ENCODE data around the gene SOBP. TPM values are rescaled to one million over a fixed set of nuclear protein-coding genes. Genes with fewer than 3 reads are reported as not detected.

SOBP gene
- 4.1 TPM for polyA plus RNA-seq (2013, experiment 1 of 2)
- polyA plus RNA-seq (2013, experiment 2 of 2): 6.0 TPM

DNA sequence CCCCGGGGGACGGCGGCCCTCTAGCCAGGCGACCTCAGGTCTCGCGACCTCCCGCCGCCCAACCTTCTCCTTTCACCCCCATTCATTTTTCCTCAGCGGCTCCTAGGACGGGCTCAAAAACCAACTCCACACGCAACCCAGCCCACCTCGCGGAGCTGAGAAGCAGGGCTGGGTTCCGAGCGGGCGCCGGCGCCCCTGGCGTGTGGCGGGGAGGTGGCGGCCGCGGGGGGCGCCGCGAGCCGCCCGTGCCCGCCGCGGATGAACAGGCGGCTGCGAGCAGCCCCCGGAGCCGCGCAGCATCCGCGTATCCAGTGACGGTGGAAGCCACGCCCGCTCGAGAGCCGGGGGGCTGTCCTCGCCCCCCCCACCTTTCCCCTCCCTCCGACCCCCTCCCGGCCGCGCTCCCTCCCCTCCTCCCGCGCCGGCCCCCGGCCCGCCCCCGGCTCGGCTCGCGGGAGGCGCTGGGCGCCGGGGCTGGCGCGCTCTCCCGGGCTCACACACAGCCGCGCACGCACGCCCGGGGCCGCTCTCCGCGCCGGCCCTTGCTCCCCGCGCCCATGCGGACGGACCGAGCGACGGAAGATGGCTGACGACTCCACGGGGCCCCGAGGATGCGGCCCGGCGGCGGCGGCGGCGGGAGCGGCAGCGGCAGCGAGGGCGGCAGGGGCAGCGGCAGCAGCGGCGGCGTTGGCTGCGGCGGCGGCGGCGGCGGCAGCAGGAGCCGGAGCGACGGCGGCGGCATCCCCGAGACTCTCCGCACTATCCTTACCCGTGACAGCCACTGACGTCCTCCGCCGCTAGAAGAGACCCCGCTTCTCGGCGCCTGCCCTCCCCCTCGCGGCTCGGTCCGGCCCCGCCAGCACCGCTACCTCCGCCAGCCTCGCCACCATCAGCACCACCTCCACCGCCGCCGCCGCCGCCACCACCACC, at the start of gene SOBP:
Gene SOBP, plus strand, starts transcription at position 482 of the 930 bp plus-strand sequence. CDS start 500 bp downstream, outside the sequence.
- no peak within 1 kb of the TSS for H3K27ac ChIP-seq (ENCODE audit: low read depth, low read length)
- peak within 1 kb of the TSS; percentile 83 for H3K4me3 ChIP-seq (ENCODE audit: low read length)
- H3K4me1 ChIP-seq (ENCODE audit: insufficient read depth, low read length): peaks cover 37% of the 10 kb centered on the region
- peak within 1 kb of the TSS; percentile 49 for H3K9ac ChIP-seq (ENCODE audit: low read depth, low read length)
- no peaks in the 10 kb centered on the region for H3K36me3 ChIP-seq (ENCODE audit: insufficient read depth, low read length)
- no peaks in the 10 kb centered on the region for H3K9me3 ChIP-seq (ENCODE audit: insufficient read depth, low read depth, low read length)
- peaks cover 67% of the 10 kb centered on the region for H3K27me3 ChIP-seq (ENCODE audit: insufficient read depth, low read length)
- under 1% methylated on average over 123 of the region's 130 CpGs for WGBS

- Histone ChIP-seq H3K27me3 (ENCODE audit: insufficient read depth, low read length) (no peaks in the 10 kb centered on the region), H3K9me3 (ENCODE audit: insufficient read depth, low read depth, low read length) (no peaks in the 10 kb centered on the region), H3K4me1 (ENCODE audit: insufficient read depth, low read length) (no peaks in the 10 kb centered on the region), H3K4me3 (ENCODE audit: low read length) (no peak overlapping the region), H3K36me3 (ENCODE audit: insufficient read depth, low read length) (no peaks in the 10 kb centered on the region; the same call in 1 of the 2 replicates), H3K9ac (ENCODE audit: low read depth, low read length) (no peak overlapping the region), H3K27ac (ENCODE audit: low read depth, low read length) (no peak overlapping the region)
Observed at GRCh38 chr6:107440936-107441335, 49.0 kb upstream of the SOBP start.

DNA sequence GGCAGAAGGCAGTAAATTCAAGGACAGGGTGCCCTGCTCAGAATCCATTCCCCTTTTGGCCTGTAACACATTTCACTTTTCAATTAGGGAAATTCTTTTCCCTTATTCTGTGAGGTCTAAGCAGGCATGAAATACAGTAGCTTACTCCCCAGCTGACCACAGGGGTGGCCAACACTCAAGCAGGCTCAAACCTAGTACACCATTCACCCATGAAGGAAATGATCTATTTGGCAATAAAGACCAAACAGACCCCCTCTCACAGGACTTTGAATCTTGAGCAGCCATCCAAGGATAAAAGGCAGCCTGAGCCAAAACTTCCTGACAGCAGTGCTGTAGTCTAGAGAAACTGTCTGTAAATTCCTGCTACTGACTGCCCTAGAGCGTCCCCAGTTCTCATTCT, 48.2 kb upstream of the SOBP start:
- H3K27ac ChIP-seq (ENCODE audit: low read depth, low read length): no peak overlapping the region

DNA sequence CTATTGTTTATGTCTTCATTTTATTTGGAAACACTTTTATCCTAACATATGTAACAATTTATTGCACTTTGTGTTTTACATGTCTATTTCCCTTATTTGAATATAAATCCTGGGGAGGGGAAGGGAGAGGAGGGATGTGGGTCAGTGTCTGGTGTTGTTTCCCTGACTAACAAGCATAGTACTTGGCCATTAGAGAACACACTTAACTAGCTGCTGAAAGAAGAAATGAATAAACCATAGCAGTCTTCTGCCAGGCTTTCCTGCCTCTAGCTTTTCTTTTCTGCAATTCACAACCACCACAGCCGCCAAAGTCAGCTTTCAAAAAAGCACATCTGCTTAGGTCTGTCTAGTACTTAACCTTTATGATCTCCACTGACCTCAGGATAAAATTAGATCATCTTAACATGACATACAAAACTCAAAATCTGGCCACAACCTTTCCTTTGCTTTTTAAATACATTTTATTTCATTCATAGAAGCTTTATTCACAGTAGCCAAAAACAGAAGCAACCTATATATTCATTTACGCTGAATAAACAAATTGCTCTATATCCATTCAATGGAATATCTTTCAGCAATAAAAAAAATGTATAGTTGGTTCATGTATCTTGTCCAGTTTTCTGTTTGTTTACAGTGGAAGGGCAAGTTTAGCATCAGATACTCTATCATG, 46.8 kb upstream of the SOBP start:
- Histone ChIP-seq H3K27me3 (ENCODE audit: insufficient read depth, low read length) (no peaks in the 10 kb centered on the region), H3K4me3 (ENCODE audit: low read length) (no peak overlapping the region), H3K9ac (ENCODE audit: low read depth, low read length) (no peak overlapping the region), H3K27ac (ENCODE audit: low read depth, low read length) (no peak overlapping the region), H3K9me3 (ENCODE audit: insufficient read depth, low read depth, low read length) (peaks cover 17% of the 10 kb centered on the region), H3K36me3 (ENCODE audit: insufficient read depth, low read length) (peaks cover 2% of the 10 kb centered on the region; the same call in 1 of the 2 replicates), H3K4me1 (ENCODE audit: insufficient read depth, low read length) (no peaks in the 10 kb centered on the region)
- 94% methylated on average over 2 of the region's 2 CpGs for WGBS

More for the DNA sequence above, 48.2 kb upstream of the SOBP start:
- no peaks in the 10 kb centered on the region for H3K4me1 ChIP-seq (ENCODE audit: insufficient read depth, low read length)
- peaks cover 5% of the 10 kb centered on the region for H3K9me3 ChIP-seq (ENCODE audit: insufficient read depth, low read depth, low read length)
- H3K27me3 ChIP-seq (ENCODE audit: insufficient read depth, low read length): no peaks in the 10 kb centered on the region
- H3K36me3 ChIP-seq (ENCODE audit: insufficient read depth, low read length): peaks cover 2% of the 10 kb centered on the region; the same call in 1 of the 2 replicates
- H3K9ac ChIP-seq (ENCODE audit: low read depth, low read length): no peak overlapping the region
- WGBS: 92% methylated on average over 1 of the region's 1 CpG
- no peak overlapping the region for H3K4me3 ChIP-seq (ENCODE audit: low read length)

DNA sequence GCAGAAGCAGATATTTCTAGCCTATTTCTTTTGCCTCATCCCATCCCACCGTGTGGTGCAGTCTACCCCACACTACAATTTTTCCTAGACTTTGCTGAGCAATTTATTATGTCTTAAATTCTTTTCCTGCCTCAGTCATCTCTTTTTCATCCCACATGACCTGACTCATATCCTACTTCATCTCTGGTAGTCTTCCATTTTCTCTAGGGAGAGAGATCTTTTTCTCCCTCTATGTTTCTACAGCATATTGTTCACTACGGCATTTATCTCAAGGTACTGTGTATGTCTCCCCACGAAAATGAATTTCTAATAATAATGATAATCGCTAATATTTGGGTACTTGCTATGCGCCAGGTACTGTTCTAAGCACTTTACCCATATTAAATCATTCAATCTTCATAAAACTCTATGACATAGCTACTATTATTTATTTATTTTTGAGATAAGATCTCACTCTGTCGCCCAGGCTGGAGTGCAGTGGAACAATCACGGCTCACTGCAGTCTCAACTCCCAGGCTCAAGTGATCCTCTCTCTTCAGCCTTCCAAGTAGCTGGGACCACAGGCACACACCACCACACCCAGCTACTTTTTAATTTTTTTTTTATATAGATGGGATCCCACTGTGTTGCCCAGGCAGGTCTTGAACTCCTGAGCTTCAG, 46.2 kb upstream of the SOBP start:
- no peak overlapping the region for H3K27ac ChIP-seq (ENCODE audit: low read depth, low read length)
- peaks cover 22% of the 10 kb centered on the region for H3K9me3 ChIP-seq (ENCODE audit: insufficient read depth, low read depth, low read length)
- H3K9ac ChIP-seq (ENCODE audit: low read depth, low read length): no peak overlapping the region
- H3K4me1 ChIP-seq (ENCODE audit: insufficient read depth, low read length): no peaks in the 10 kb centered on the region
- no peaks in the 10 kb centered on the region for H3K27me3 ChIP-seq (ENCODE audit: insufficient read depth, low read length)
- H3K4me3 ChIP-seq (ENCODE audit: low read length): no peak overlapping the region
- WGBS: 94% methylated on average over 7 of the region's 7 CpGs
- peaks cover 2% of the 10 kb centered on the region; the same call in 1 of the 2 replicates for H3K36me3 ChIP-seq (ENCODE audit: insufficient read depth, low read length)

DNA sequence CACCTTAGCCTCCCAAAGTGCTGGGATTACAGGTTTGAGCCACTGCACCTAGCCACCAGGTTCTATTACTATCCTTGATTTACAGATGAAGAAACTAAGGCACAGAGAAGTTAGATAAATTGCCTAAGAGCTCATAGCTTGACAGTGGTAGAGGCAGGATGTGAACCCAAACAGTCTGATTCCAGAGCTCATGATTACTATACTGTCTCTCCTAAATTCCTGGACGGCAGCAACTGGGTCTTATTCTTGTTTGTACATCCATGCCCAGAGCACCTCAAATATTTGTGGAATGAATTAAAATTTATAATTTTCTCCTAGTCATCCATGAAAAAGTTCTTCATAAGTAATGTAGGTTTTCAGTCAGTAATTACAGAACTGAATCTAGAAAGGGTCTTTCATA, 45.6 kb upstream of the SOBP start:
- Histone ChIP-seq H3K4me3 (ENCODE audit: low read length) (no peak overlapping the region), H3K27me3 (ENCODE audit: insufficient read depth, low read length) (no peaks in the 10 kb centered on the region), H3K4me1 (ENCODE audit: insufficient read depth, low read length) (no peaks in the 10 kb centered on the region), H3K9me3 (ENCODE audit: insufficient read depth, low read depth, low read length) (peaks cover 26% of the 10 kb centered on the region), H3K9ac (ENCODE audit: low read depth, low read length) (no peak overlapping the region), H3K27ac (ENCODE audit: low read depth, low read length) (no peak overlapping the region), H3K36me3 (ENCODE audit: insufficient read depth, low read length) (peaks cover 2% of the 10 kb centered on the region; the same call in 1 of the 2 replicates)
- WGBS: 80% methylated on average over 1 of the region's 1 CpG

DNA sequence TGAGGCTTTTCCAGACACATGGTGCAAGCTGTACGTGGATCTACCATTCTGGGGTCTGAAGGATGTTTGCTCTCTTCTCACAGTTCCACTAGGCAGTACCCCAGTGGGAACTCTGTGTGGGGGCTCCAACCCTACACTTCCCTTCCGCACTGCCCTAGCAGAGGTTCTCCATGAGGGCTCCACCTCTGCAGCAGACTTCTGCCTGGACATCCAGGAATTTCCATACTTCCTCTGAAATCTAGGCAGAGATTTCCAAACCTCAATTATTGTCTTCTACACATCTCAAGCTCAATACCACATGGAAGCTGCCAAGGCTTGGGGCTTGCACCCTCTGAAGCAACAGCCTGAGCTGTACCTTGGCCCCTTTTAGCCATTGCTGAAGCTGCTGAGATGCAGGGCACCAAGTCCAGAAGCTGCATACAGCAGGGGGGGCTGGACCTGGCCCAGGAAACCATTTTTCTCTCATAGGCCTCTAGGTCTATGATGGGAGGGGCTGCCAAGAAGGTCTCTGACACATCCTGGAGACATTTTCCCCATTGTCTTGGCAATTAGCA, 42.2 kb upstream of the SOBP start:
- Histone ChIP-seq H3K27ac (ENCODE audit: low read depth, low read length) (no peak overlapping the region), H3K9ac (ENCODE audit: low read depth, low read length) (no peak overlapping the region), H3K36me3 (ENCODE audit: insufficient read depth, low read length) (peaks cover 2% of the 10 kb centered on the region; the same call in 1 of the 2 replicates), H3K4me3 (ENCODE audit: low read length) (no peak overlapping the region), H3K4me1 (ENCODE audit: insufficient read depth, low read length) (no peaks in the 10 kb centered on the region), H3K27me3 (ENCODE audit: insufficient read depth, low read length) (no peaks in the 10 kb centered on the region), H3K9me3 (ENCODE audit: insufficient read depth, low read depth, low read length) (peaks cover 29% of the 10 kb centered on the region)
- WGBS: 93% methylated on average over 2 of the region's 2 CpGs

DNA sequence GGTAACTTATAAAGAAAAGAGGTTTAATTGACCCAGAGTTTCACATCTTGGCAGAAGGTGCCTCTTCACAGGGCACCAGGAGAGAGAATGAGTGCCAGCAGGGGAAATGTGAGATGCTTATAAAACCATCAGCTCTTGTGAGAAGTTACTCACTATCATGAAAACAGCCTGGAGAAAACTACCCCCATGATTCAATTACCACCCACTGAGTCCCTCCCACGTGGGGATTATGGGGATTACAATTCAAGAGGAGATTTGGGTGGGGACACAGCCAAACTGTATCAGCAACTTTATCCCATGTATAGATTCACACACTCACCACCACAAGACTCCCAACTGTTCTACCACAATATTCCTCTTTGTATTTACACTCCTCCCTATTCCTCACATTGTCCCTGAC, 41.1 kb upstream of the SOBP start:
- H3K4me3 ChIP-seq (ENCODE audit: low read length): no peak overlapping the region
- WGBS: 83% methylated on average over 1 of the region's 1 CpG
- no peak overlapping the region for H3K9ac ChIP-seq (ENCODE audit: low read depth, low read length)
- no peaks in the 10 kb centered on the region for H3K27me3 ChIP-seq (ENCODE audit: insufficient read depth, low read length)
- peaks cover 2% of the 10 kb centered on the region; the same call in 1 of the 2 replicates for H3K36me3 ChIP-seq (ENCODE audit: insufficient read depth, low read length)
- H3K4me1 ChIP-seq (ENCODE audit: insufficient read depth, low read length): no peaks in the 10 kb centered on the region
- peaks cover 29% of the 10 kb centered on the region for H3K9me3 ChIP-seq (ENCODE audit: insufficient read depth, low read depth, low read length)
- H3K27ac ChIP-seq (ENCODE audit: low read depth, low read length): no peak overlapping the region

GRCh38 chr6:107458672-107459282, 31.1 kb upstream of the SOBP start:
- H3K9me3 ChIP-seq (ENCODE audit: insufficient read depth, low read depth, low read length): no peaks in the 10 kb centered on the region
- H3K4me1 ChIP-seq (ENCODE audit: insufficient read depth, low read length): no peaks in the 10 kb centered on the region
- peak overlapping the region; percentile 71 for H3K9ac ChIP-seq (ENCODE audit: low read depth, low read length)
- peak overlapping the region; percentile 73 for H3K27ac ChIP-seq (ENCODE audit: low read depth, low read length)
- H3K4me3 ChIP-seq (ENCODE audit: low read length): peak overlapping the region; percentile 75
- no peaks in the 10 kb centered on the region; the same call in 1 of the 2 replicates for H3K27me3 ChIP-seq (ENCODE audit: insufficient read depth, low read length)
- H3K36me3 ChIP-seq (ENCODE audit: insufficient read depth, low read length): no peaks in the 10 kb centered on the region
- WGBS: 5% methylated on average over 29 of the region's 29 CpGs

DNA sequence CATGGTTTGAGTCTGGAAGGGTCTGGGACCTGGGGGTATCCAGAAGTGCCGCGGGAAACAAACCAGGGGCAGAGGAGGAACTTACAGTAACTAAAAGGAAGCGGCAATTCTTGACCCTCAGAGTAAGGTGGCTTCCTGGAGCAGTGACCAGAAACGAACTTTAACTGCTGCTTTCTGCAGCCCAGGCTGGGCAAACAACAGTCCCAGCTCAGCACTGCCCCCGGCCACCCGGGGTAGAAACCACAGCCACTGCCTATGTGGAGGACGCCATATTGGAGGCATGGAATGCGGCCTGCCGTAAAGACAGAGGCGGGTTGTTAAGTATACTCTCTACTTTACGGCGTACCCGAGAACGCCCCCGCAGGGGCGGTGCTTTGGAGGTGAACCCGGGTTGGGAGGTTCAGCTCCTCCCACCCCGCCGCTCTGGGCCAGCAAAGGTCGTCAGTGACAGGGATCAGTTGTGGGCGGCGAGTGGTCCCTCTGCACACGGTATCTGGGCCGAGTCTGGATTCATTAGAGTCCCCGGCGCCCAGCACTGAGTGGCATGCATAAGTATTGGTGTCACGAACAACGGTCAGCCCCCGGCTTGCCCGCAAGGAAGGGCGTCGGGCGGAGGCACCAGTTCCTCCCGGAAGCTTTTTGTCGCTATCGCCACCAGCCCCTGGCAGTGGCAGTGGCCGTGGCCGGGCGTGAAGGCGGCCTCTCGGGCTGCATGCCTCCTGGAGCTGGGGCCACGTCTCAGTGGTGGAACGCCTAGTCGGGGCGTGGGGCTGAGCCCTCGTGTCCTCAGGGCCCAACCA, 30.4 kb upstream of the SOBP start, which contains the start of gene PDSS2:
Gene PDSS2, minus strand, starts transcription at position 282 of the 800 bp plus-strand sequence. Its CDS starts 279 bp downstream, at position 3.
- Histone ChIP-seq H3K36me3 (ENCODE audit: insufficient read depth, low read length) (no peaks in the 10 kb centered on the region), H3K9ac (ENCODE audit: low read depth, low read length) (peak within 1 kb of the TSS; percentile 71)
- under 1% methylated on average over 46 of the region's 46 CpGs for WGBS

More for the DNA sequence above, 30.4 kb upstream of the SOBP start, which contains the start of gene PDSS2:
- no peaks in the 10 kb centered on the region; the same call in 1 of the 2 replicates for H3K27me3 ChIP-seq (ENCODE audit: insufficient read depth, low read length)
- H3K9me3 ChIP-seq (ENCODE audit: insufficient read depth, low read depth, low read length): no peaks in the 10 kb centered on the region
- peak within 1 kb of the TSS; percentile 75 for H3K4me3 ChIP-seq (ENCODE audit: low read length)
- H3K27ac ChIP-seq (ENCODE audit: low read depth, low read length): peak within 1 kb of the TSS; percentile 73
- H3K4me1 ChIP-seq (ENCODE audit: insufficient read depth, low read length): no peaks in the 10 kb centered on the region
